ENCODE data around the gene PPP1R12C. TPM values are rescaled to one million over a fixed set of nuclear protein-coding genes. Genes with fewer than 3 reads are reported as not detected.

PPP1R12C gene
- total RNA-seq, 2 experiments from 2014 or later = 55.4 to 55.8 TPM

DNA sequence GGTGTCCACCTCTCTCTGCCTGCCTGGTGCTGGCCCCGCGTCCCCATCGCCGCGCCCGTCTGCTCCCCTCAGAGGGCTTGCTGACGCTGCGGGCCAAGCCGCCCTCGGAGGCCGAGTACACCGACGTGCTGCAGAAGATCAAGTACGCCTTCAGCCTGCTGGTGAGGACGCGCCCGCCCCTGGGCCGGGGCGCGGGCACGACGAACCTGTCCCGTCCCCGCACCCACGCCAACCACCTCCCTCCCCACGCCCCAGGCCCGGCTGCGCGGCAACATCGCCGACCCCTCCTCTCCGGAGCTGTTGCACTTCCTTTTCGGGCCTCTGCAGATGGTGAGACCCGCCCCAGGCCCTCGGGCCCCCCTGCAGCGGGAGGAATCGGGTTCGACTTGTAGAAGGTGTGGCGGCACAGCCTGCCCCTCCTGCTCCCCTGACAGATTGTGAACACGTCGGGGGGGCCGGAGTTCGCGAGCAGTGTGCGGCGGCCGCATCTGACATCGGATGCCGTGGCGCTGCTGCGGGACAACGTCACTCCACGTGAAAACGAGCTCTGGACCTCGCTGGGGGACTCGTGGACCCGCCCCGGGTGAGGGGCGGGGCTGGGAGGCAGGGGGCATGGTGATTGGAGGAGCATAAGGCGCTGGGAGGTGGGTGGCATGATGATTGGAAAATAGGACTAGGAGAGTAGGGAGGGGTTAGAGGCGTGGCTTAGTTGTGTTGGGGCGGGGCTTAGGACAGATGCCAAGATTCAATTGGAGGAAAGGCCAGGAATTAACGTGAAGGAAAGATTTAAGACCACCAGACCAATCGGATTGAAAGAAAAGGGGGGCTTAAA lies 35.2 kb downstream of the PPP1R12C start:
- intact Hi-C loops (cut with micrococcal nuclease) = no loop called here
- H3K27me3 Mint-ChIP-seq = peaks cover 57% of the 10 kb centered on the region
- peak; percentile 71 for DNase-seq
- no peak overlapping the region for H3K27ac Mint-ChIP-seq
- H3K4me1 Mint-ChIP-seq (ENCODE audit: low read depth) = peaks cover 19% of the 10 kb centered on the region
- TF ChIP-seq CTCF (IDR thresholded peaks at IDR 0.05) = no peak
- peak overlapping the region; percentile 46 for H3K4me3 Mint-ChIP-seq
- ATAC-seq = no peak
- H3K9me3 Mint-ChIP-seq = no peaks in the 10 kb centered on the region
- ChIA-PET POLR2A (interaction anchor here (1.3 kb wide), 1 partner anchor 555 kb away, joined by 3 read pairs; no protein-coding TSS in a partner anchor), CTCF (no interaction called here)
- H3K36me3 Mint-ChIP-seq (ENCODE audit: low read depth) = no peaks in the 10 kb centered on the region

GRCh38 chr19:55081770-55082019 lies 35.7 kb downstream of the PPP1R12C start:
- POLR2A ChIA-PET = interaction anchor here (1.3 kb wide), 1 partner anchor 555 kb away, joined by 3 read pairs; no protein-coding TSS in a partner anchor
- peaks cover 19% of the 10 kb centered on the region for H3K4me1 Mint-ChIP-seq (ENCODE audit: low read depth)
- H3K4me3 Mint-ChIP-seq = peak overlapping the region; percentile 62
- no peaks in the 10 kb centered on the region for H3K36me3 Mint-ChIP-seq (ENCODE audit: low read depth)
- intact Hi-C loops (cut with micrococcal nuclease) = no loop called here
- H3K9me3 Mint-ChIP-seq = no peaks in the 10 kb centered on the region
- H3K27ac Mint-ChIP-seq = no peak overlapping the region
- ATAC-seq (no peak), DNase-seq (no peak)
- CTCF ChIA-PET = no interaction called here
- no peak for TF ChIP-seq CTCF (IDR thresholded peaks at IDR 0.05)
- H3K27me3 Mint-ChIP-seq = peaks cover 55% of the 10 kb centered on the region

- ATAC-seq = peak; percentile 82
- TF ChIP-seq CTCF (IDR thresholded peaks at IDR 0.05) = no peak
- Mint-ChIP-seq H3K27ac (no peak overlapping the region), H3K27me3 (peaks cover 58% of the 10 kb centered on the region), H3K9me3 (no peaks in the 10 kb centered on the region), H3K4me1 (ENCODE audit: low read depth) (peaks cover 19% of the 10 kb centered on the region), H3K36me3 (ENCODE audit: low read depth) (no peaks in the 10 kb centered on the region), H3K4me3 (peak overlapping the region; percentile 62)
- intact Hi-C loops (cut with micrococcal nuclease) = no loop called here
- CTCF ChIA-PET = interaction anchor here (2.4 kb wide), 1 partner anchor 79 kb away, joined by 7 read pairs; no protein-coding TSS in a partner anchor
- POLR2A ChIA-PET = interaction anchor here (1.3 to 2.2 kb wide), 2 partner anchors 18 to 556 kb away, joined by 3 to 13 read pairs; partner anchors contain the start of gene RDH13
- DNase-seq = peak; percentile 94
Observed at GRCh38 chr19:55080968-55081769, 36.3 kb downstream of the PPP1R12C start.

GRCh38 chr19:55080121-55080967 lies 37.1 kb downstream of the PPP1R12C start:
- ChIA-PET CTCF (interaction anchor here (0.7 to 2.4 kb wide), 2 partner anchors 8 to 80 kb away, joined by 3 to 7 read pairs; no protein-coding TSS in a partner anchor), POLR2A (interaction anchor here (2.2 kb wide), 1 partner anchor 17 kb away, joined by 13 read pairs; the partner anchor contains the start of gene RDH13)
- intact Hi-C loops (cut with micrococcal nuclease) = no loop called here
- no peak for TF ChIP-seq CTCF (IDR thresholded peaks at IDR 0.05)
- Mint-ChIP-seq H3K4me1 (ENCODE audit: low read depth) (peaks cover 19% of the 10 kb centered on the region), H3K36me3 (ENCODE audit: low read depth) (no peaks in the 10 kb centered on the region), H3K9me3 (no peaks in the 10 kb centered on the region), H3K4me3 (peak overlapping the region; percentile 62), H3K27me3 (peaks cover 55% of the 10 kb centered on the region), H3K27ac (no peak overlapping the region)
- ATAC-seq = peak; percentile 83
- peak; percentile 89 for DNase-seq
